WTC11 (cell line): Measurements from ENCODE around the gene ZNF768. TPM values are rescaled to one million over a fixed set of nuclear protein-coding genes. Genes with fewer than 3 reads are reported as not detected.

Experiments used
- ATAC-seq: fragments of 200-7000 bp; cut with Tn5 transposase; 2 replicates; pipeline ENCODE4 v1.10.0; 2021; ENCODE audit warnings: mild to moderate bottlenecking, moderate library complexity
- CTCF ChIA-PET: fragments of 300-600 bp; sonication (Branson Sonifier 250); formaldehyde crosslinking; loops from one replicate; lab custom pipeline; 2021; ENCODE audit warnings: antibody characterized with exemption; lab: Charles Lee
- POLR2A ChIA-PET: fragments of 350-600 bp; sonication (Branson Sonifier 250); formaldehyde crosslinking; loops from one replicate; lab custom pipeline; 2021; ENCODE audit warnings: antibody characterized with exemption; lab: Charles Lee
- DNase-seq: peaks from one replicate; pipeline ENCODE4 v3.0.0; 2021; ENCODE audit warnings: low spot score
- H3K27ac Mint-ChIP-seq: 2 replicates; pipeline ENCODE4 v1.8.0; 2021; ENCODE audit warnings: mixed read lengths
- H3K27me3 Mint-ChIP-seq: 2 replicates; pipeline ENCODE4 v1.8.0; 2021; ENCODE audit warnings: low read depth, mild to moderate bottlenecking, moderate library complexity, mixed read lengths
- H3K36me3 Mint-ChIP-seq: 2 replicates; pipeline ENCODE4 v1.8.0; 2021; ENCODE audit warnings: mixed read lengths
- H3K4me1 Mint-ChIP-seq: 2 replicates; pipeline ENCODE4 v1.8.0; 2022; ENCODE audit warnings: mixed read lengths
- H3K4me3 Mint-ChIP-seq: 2 replicates; pipeline ENCODE4 v1.8.0; 2021; ENCODE audit warnings: mild to moderate bottlenecking, moderate library complexity, mixed read lengths
- H3K9me3 Mint-ChIP-seq: 2 replicates; pipeline ENCODE4 v1.8.0; 2021; ENCODE audit warnings: mixed read lengths
- CBFB ChIP-seq: sonication (generic); formaldehyde crosslinking; IDR thresholded peaks from 2 replicates; pipeline ENCODE4 v1.8.1; 2022; ENCODE audit warnings: mild to moderate bottlenecking, low read depth, missing genetic modification reagents
- CREM ChIP-seq: sonication (generic); formaldehyde crosslinking; IDR thresholded peaks from 2 replicates; pipeline ENCODE4 v1.8.1; 2022; ENCODE audit warnings: mild to moderate bottlenecking, missing genetic modification reagents, moderate library complexity
- ERG ChIP-seq: fragments of 250-450 bp; sonication (Bioruptor Pico); IDR thresholded peaks from 2 replicates; pipeline ENCODE4 v1.8.0; 2021; ENCODE audit warnings: mild to moderate bottlenecking
- GRHL2 ChIP-seq: fragments of 250-450 bp; sonication (Bioruptor Pico); IDR thresholded peaks from 2 replicates; pipeline ENCODE4 v1.8.0; 2022; ENCODE audit warnings: mild to moderate bottlenecking, moderate library complexity; ENCODE audit not compliant: insufficient replicate concordance, severe bottlenecking
- MXD4 ChIP-seq: fragments of 250-450 bp; sonication (Bioruptor Pico); IDR thresholded peaks from 2 replicates; pipeline ENCODE4 v1.8.0; 2021; ENCODE audit warnings: mild to moderate bottlenecking, moderate library complexity, borderline replicate concordance
- NFE2L1 ChIP-seq: sonication (generic); formaldehyde crosslinking; IDR thresholded peaks from 2 replicates; pipeline ENCODE4 v1.8.1; 2023; ENCODE audit warnings: missing genetic modification reagents
- ZNF232 ChIP-seq: sonication (generic); formaldehyde crosslinking; IDR thresholded peaks from 2 replicates; pipeline ENCODE4 v1.8.0; 2022; ENCODE audit warnings: mild to moderate bottlenecking, missing genetic modification reagents
- ZNF416 ChIP-seq: fragments of 250-450 bp; sonication (Bioruptor Pico); IDR thresholded peaks from 2 replicates; pipeline ENCODE4 v1.9.0; 2021; ENCODE audit warnings: mild to moderate bottlenecking, inconsistent platforms
- ZNF425 ChIP-seq: fragments of 250-450 bp; sonication (Bioruptor Pico); conservative IDR thresholded peaks from 2 replicates; pipeline ENCODE4 v1.9.0; 2021; ENCODE audit warnings: mild to moderate bottlenecking
- ZNF671 ChIP-seq: fragments of 250-450 bp; sonication (Bioruptor Pico); IDR thresholded peaks from 2 replicates; pipeline ENCODE4 v1.8.0; 2021; ENCODE audit warnings: mild to moderate bottlenecking
- ZSCAN18 ChIP-seq: fragments of 250-450 bp; sonication (Bioruptor Pico); IDR thresholded peaks from 2 replicates; pipeline ENCODE4 v2.1.2; 2022; ENCODE audit warnings: mild to moderate bottlenecking, moderate library complexity
- total RNA-seq: library from RNA; stranded (reverse); gene quantifications from 3 replicates; pipeline ENCODE4 v1.2.3, GENCODE V29; 2021
- TF ChIP-seq, protein P1 (sequence below): fragments of 250-450 bp; sonication (Bioruptor Pico); IDR thresholded peaks from 2 replicates; pipeline ENCODE4 v1.9.0; 2021; ENCODE audit warnings: mild to moderate bottlenecking, borderline replicate concordance
- TF ChIP-seq, protein P2 (sequence below): sonication (generic); formaldehyde crosslinking; IDR thresholded peaks from 2 replicates; pipeline ENCODE4 v1.8.1; 2023; ENCODE audit warnings: mild to moderate bottlenecking, missing genetic modification reagents, moderate library complexity
- TF ChIP-seq, protein P3 (sequence below): sonication (generic); formaldehyde crosslinking; IDR thresholded peaks from 2 replicates; pipeline ENCODE4 v1.8.0; 2023; ENCODE audit warnings: missing genetic modification reagents, mild to moderate bottlenecking, borderline replicate concordance
- TF ChIP-seq, protein P4 (sequence below): fragments of 250-450 bp; sonication (Bioruptor Pico); IDR thresholded peaks from 2 replicates; pipeline ENCODE4 v1.9.0; 2021; ENCODE audit warnings: mild to moderate bottlenecking
- TF ChIP-seq, protein P5 (sequence below): sonication (generic); formaldehyde crosslinking; IDR thresholded peaks from 2 replicates; pipeline ENCODE4 v1.8.0; 2023; ENCODE audit warnings: mild to moderate bottlenecking, missing genetic modification reagents

The ZNF768 gene
- total RNA-seq, 1 experiment from 2014 or later = 35.9 TPM

DNA sequence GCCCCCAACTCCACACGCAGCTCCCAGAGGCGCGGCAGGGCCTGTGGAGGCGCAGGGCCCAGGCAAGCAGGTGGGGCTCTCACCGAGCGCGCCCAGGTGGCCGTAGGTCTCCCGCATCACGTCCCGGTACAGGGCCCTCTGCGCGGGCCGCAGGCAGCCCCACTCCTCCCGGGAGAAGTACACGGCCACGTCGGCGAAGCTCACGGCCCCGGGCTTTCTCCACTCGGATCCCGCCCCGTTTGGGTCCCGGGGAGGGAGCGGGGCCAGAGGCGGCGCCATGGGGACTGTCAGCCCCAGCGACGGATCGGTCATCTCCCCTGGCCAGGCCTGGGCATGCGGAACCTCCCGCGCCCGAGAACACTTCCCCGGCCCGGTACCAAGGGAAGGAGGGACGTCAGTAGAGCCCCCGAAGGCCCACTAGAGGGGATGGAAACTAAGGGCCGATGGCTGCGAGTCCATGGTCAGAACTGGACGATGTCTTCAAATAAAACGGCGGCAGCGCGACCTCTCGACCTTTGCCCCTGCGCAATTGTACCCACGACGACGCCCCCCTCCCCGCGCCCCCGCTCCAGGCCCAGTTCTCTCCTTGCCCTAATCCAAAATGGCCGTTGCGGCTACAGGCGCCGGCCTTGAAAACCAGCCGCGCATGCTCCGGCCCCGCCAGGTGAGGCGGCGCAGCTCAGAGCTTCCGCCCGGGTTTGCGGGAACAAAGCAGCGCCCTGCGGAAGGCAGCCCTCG lies 8.2 kb upstream of the ZNF768 start, which contains the start of gene ZNF747 (continued):
- TF ChIP-seq, protein P1, sequence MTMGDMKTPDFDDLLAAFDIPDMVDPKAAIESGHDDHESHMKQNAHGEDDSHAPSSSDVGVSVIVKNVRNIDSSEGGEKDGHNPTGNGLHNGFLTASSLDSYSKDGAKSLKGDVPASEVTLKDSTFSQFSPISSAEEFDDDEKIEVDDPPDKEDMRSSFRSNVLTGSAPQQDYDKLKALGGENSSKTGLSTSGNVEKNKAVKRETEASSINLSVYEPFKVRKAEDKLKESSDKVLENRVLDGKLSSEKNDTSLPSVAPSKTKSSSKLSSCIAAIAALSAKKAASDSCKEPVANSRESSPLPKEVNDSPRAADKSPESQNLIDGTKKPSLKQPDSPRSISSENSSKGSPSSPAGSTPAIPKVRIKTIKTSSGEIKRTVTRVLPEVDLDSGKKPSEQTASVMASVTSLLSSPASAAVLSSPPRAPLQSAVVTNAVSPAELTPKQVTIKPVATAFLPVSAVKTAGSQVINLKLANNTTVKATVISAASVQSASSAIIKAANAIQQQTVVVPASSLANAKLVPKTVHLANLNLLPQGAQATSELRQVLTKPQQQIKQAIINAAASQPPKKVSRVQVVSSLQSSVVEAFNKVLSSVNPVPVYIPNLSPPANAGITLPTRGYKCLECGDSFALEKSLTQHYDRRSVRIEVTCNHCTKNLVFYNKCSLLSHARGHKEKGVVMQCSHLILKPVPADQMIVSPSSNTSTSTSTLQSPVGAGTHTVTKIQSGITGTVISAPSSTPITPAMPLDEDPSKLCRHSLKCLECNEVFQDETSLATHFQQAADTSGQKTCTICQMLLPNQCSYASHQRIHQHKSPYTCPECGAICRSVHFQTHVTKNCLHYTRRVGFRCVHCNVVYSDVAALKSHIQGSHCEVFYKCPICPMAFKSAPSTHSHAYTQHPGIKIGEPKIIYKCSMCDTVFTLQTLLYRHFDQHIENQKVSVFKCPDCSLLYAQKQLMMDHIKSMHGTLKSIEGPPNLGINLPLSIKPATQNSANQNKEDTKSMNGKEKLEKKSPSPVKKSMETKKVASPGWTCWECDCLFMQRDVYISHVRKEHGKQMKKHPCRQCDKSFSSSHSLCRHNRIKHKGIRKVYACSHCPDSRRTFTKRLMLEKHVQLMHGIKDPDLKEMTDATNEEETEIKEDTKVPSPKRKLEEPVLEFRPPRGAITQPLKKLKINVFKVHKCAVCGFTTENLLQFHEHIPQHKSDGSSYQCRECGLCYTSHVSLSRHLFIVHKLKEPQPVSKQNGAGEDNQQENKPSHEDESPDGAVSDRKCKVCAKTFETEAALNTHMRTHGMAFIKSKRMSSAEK = no peak
- TF ChIP-seq ERG (no peak), ZNF425 (CRISPR knock-in tag) (no peak), MXD4 (CRISPR knock-in tag) (no peak), GRHL2 (CRISPR knock-in tag) (no peak), CBFB (CRISPR knock-in tag) (no peak)
- TF ChIP-seq, protein P2, sequence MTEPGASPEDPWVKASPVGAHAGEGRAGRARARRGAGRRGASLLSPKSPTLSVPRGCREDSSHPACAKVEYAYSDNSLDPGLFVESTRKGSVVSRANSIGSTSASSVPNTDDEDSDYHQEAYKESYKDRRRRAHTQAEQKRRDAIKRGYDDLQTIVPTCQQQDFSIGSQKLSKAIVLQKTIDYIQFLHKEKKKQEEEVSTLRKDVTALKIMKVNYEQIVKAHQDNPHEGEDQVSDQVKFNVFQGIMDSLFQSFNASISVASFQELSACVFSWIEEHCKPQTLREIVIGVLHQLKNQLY = 0 out of 2 replicates have a peak, but pooled peaks have one; percentile 47

DNA sequence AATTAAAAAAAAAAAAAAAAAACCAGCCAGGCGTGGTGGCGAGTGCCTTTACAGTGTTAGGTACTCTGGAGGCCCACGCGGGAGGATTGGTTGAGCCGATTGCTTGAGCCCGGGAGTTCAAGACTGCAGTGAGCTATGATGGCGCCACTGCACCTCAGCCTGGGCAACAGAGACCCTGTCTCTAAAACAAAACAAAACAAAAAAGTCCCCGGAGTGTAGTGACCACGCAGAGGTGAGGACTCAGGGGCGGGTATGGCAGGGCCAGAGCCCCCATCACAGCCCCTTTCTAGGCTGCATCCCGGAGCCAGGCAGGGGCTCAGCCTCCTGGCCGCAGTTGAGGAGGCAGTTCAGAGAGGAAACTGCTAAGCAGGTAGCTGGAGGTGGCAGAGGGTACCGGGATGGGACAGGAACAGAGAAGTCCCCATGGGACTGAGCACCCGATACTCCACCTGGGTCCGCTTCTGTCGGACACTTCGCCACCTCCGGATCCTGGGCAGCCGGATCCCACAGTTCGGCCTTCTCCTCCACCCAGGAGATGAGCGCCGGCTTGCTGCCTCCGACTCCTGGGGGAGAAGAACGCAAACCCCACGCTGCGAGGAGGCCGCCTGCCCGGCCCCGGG lies 7.5 kb upstream of the ZNF768 start:
- Mint-ChIP-seq H3K36me3 (peaks cover 16% of the 10 kb centered on the region), H3K9me3 (no peaks in the 10 kb centered on the region), H3K4me1 (peaks cover 27% of the 10 kb centered on the region), H3K4me3 (peak overlapping the region; percentile 95), H3K27ac (peak overlapping the region; percentile 36; the same call in 1 of the 2 replicates), H3K27me3 (no peaks in the 10 kb centered on the region)
- DNase-seq (no peak), ATAC-seq (peak; percentile 5)
- ChIA-PET CTCF (interaction anchor here (0.5 to 4.7 kb wide), 9 partner anchors 24 to 421 kb away, joined by 3 to 41 read pairs (median 11); partner anchors contain the start of genes DCTPP1, ZNF688, ZNF764 and ZNF785), POLR2A (interaction anchor here (0.6 to 3.1 kb wide), 6 partner anchors 15 to 77 kb away, joined by 3 to 42 read pairs (median 4); partner anchors contain the start of genes ZNF688, ZNF689 and ZNF764)
- TF ChIP-seq ZNF416 (CRISPR knock-in tag) (no peak), ZNF232 (CRISPR knock-in tag) (no peak), ZNF671 (no peak), CREM (no peak), ZSCAN18 (CRISPR knock-in tag) (no peak), NFE2L1 (CRISPR knock-in tag) (no peak)
- TF ChIP-seq, protein P3, sequence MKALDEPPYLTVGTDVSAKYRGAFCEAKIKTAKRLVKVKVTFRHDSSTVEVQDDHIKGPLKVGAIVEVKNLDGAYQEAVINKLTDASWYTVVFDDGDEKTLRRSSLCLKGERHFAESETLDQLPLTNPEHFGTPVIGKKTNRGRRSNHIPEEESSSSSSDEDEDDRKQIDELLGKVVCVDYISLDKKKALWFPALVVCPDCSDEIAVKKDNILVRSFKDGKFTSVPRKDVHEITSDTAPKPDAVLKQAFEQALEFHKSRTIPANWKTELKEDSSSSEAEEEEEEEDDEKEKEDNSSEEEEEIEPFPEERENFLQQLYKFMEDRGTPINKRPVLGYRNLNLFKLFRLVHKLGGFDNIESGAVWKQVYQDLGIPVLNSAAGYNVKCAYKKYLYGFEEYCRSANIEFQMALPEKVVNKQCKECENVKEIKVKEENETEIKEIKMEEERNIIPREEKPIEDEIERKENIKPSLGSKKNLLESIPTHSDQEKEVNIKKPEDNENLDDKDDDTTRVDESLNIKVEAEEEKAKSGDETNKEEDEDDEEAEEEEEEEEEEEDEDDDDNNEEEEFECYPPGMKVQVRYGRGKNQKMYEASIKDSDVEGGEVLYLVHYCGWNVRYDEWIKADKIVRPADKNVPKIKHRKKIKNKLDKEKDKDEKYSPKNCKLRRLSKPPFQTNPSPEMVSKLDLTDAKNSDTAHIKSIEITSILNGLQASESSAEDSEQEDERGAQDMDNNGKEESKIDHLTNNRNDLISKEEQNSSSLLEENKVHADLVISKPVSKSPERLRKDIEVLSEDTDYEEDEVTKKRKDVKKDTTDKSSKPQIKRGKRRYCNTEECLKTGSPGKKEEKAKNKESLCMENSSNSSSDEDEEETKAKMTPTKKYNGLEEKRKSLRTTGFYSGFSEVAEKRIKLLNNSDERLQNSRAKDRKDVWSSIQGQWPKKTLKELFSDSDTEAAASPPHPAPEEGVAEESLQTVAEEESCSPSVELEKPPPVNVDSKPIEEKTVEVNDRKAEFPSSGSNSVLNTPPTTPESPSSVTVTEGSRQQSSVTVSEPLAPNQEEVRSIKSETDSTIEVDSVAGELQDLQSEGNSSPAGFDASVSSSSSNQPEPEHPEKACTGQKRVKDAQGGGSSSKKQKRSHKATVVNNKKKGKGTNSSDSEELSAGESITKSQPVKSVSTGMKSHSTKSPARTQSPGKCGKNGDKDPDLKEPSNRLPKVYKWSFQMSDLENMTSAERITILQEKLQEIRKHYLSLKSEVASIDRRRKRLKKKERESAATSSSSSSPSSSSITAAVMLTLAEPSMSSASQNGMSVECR (CRISPR knock-in tag) = no peak
- TF ChIP-seq, protein P4, sequence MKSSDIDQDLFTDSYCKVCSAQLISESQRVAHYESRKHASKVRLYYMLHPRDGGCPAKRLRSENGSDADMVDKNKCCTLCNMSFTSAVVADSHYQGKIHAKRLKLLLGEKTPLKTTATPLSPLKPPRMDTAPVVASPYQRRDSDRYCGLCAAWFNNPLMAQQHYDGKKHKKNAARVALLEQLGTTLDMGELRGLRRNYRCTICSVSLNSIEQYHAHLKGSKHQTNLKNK = no peak
- TF ChIP-seq, protein P5, sequence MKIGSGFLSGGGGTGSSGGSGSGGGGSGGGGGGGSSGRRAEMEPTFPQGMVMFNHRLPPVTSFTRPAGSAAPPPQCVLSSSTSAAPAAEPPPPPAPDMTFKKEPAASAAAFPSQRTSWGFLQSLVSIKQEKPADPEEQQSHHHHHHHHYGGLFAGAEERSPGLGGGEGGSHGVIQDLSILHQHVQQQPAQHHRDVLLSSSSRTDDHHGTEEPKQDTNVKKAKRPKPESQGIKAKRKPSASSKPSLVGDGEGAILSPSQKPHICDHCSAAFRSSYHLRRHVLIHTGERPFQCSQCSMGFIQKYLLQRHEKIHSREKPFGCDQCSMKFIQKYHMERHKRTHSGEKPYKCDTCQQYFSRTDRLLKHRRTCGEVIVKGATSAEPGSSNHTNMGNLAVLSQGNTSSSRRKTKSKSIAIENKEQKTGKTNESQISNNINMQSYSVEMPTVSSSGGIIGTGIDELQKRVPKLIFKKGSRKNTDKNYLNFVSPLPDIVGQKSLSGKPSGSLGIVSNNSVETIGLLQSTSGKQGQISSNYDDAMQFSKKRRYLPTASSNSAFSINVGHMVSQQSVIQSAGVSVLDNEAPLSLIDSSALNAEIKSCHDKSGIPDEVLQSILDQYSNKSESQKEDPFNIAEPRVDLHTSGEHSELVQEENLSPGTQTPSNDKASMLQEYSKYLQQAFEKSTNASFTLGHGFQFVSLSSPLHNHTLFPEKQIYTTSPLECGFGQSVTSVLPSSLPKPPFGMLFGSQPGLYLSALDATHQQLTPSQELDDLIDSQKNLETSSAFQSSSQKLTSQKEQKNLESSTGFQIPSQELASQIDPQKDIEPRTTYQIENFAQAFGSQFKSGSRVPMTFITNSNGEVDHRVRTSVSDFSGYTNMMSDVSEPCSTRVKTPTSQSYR = no peak
